Subcutaneous adipose tissue (tissue), 4 donors: ENCODE measurements around the gene SERINC3. TPM values are rescaled to one million over a fixed set of nuclear protein-coding genes. Genes with fewer than 3 reads are reported as not detected.

Source experiments
- total RNA-seq, 4 donors: library from RNA; depleted of rRNA; stranded (reverse); fragments of >200 nt; gene quantifications; one replicate each; pipeline ENCODE4 v1.1.0, GENCODE V29; 2016
- TF ChIP-seq, protein P1 (sequence below): fragments of 450-650 bp; IDR thresholded peaks from one replicate; pipeline ENCODE4 v1.5.1; 2016; ENCODE audit warnings: low read depth, mild to moderate bottlenecking, control low read depth, antibody characterized with exemption, moderate library complexity

The SERINC3 gene
- 100 to 1,000 TPM; 137 to 178 (median 148) TPM for total RNA-seq

DNA sequence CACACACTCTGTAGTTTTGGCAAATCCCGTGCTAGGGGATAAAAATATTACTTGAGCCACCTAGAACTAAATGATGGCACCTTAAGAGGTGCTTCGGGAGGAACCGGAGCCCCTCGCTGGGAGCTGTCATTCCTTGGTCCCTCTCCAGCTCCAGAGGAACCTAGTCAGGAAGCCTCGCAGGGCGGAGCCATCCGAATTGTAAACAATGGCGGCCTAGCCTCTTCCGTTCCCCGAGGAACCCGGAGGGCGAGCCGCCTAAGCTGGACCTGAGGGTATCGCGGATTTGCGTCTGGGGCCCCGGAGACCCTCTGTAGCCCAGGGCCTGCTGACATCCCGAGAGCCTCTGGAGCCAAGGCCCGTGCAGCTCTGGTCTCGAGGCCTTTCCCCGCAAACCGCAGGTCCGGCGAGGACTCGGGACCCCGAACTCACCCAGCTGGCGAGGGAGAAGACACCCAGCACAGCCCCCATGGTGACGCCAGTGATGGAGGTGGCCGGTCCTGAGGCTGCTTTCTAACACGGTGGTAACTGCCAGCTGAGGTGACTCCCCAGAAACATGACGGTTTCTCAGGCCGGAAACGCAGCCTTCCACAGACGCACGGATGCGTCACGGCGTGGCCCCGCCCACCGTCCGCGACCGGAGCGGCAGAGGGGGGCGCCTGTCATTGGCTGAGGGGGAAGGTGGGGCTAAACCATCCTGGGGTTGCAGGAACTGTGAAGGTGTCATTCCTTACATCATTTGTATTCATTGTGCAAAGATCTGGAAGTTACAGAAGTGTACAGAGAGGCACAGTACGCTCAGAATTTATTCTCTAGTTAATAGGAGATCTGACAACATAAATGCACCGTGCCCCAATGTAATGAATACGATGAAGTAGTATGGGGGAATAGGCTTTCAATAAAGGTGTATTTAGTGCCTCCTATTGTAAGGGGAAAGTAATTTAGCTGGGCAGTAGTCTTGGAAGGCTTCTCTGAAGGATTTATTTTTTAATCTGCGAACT lies at the start of gene SERINC3:
SERINC3 (minus strand) TSS at position 587 of the 998 bp plus-strand sequence; CDS start at position 468, 119 bp downstream.
- TF ChIP-seq, protein P1, sequence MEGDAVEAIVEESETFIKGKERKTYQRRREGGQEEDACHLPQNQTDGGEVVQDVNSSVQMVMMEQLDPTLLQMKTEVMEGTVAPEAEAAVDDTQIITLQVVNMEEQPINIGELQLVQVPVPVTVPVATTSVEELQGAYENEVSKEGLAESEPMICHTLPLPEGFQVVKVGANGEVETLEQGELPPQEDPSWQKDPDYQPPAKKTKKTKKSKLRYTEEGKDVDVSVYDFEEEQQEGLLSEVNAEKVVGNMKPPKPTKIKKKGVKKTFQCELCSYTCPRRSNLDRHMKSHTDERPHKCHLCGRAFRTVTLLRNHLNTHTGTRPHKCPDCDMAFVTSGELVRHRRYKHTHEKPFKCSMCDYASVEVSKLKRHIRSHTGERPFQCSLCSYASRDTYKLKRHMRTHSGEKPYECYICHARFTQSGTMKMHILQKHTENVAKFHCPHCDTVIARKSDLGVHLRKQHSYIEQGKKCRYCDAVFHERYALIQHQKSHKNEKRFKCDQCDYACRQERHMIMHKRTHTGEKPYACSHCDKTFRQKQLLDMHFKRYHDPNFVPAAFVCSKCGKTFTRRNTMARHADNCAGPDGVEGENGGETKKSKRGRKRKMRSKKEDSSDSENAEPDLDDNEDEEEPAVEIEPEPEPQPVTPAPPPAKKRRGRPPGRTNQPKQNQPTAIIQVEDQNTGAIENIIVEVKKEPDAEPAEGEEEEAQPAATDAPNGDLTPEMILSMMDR = no peak

DNA sequence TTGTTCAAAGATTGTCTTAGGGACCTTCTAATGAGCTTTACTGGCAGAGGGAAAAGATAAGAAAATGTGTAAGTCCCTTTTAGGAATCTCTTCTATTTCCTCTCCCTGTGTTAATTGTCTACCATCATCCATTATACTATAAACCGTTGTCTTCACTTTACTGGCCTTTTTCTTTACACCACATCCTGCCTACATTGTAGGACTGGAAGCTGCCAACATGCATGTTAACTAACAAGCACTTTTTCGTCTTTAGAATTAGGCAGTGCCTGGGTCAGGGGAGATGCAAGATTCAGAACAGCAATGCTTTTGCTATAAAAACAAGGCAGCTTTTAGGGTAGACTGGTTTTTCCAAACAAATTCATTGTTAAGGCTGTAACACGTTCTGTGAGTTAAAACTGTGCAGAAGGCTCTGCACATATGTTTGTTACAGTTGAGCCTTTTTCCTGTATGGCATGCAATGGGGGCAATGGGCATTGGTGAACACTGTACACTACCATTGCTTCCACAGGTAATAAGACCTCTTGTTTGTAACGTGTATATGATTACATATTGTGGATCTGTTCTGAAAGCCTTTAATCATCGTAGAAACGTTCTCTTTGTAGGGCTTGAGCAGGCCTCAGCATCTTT lies 49.6 kb upstream of the SERINC3 start:
- TF ChIP-seq, protein P1 = no peak

DNA sequence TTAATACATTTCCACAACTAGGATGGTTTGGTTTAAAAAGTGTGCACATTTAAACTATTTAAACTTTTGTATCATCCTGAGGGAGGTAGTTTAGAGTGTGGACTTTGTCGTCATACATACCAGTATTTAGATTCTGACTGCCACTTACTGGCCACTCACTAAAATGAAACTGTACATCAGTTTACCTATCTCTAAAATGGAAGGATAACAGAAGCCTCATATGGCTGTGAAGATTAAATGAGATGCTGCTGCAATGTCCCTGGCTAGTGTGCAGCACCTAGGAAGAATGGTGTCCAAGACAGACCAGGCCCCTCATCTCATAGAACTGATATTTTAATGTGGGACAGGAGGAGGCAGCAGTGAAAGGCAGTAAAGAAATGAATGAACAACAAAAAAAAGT lies 48.5 kb upstream of the SERINC3 start:
- TF ChIP-seq, protein P1 = no peak

DNA sequence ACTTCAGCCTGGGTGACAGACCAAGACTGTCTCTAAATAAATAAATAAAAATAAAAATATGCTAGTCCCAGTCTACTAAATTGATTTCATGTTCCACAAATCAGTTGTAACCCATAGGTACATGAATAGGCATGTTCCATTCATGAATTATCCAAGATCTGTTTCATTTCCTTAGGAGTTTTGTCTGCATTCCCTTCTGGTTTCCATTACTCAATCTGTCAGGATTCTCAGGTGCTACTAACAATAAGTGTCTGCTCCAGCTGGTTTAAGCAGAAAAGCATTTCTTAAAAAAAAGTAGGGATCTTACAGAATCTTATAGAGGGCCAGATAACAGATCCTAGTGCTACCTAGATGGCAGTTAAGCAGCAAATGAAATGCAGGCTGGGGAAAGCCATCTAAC lies 44.9 kb upstream of the SERINC3 start:
- TF ChIP-seq, protein P1 = no peak

DNA sequence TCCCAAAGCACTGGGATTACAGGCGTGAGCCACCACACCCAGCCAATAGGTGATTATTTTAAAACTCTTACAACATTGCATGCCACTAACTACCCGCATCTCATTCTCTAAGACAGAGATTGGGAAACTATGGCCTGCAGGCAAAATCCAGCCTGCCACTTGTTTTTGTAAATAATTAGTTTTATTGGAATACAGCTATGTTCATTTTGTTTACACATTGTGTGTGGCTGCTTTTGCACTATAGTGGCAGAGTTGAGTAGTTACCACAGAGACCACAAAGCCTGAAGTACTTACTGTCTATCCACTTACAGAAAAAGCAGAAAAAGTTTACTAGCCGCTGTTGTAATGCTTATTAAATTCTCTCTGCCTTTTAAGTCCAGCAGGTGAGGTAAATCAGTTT lies 44.1 kb upstream of the SERINC3 start:
- TF ChIP-seq, protein P1 = no peak

DNA sequence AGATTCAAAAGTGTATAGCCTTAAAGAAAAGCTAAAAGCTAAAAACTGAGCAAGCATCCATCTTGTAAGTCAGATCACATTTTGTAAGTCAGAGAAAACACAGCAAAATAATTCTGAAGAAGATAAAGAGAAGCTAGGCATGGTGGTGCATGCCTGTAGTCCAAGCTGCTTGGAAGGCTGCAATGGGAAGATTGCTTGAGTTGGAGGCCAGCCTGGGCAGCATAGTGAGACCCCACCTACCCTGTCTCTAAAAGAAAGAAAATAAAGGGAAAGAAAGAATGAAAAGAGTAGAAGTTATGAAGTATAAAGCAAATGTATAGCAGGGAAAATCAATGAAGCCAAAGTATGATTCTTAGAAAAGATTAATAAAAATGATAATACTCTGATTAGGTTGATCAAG lies 40.0 kb upstream of the SERINC3 start:
- TF ChIP-seq, protein P1 = no peak

DNA sequence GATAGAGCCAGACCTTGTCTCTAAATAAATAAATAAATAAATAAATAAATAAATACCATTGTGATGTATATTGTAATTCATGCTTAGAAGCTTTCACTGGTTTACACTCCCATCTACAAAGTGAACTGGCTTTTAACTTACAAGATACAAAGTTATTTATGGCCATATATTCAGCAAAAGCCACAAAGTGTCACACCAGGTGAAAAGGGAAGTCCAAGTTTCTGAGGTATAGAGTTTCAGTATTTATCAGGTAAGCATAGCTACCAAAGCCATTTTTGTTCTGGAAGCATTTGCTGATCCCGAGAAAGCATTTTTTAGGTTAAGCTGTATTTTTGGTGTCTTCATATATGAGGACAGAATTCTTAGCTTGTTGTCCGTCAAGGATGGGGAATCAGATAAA lies 38.4 kb upstream of the SERINC3 start:
- TF ChIP-seq, protein P1 = no peak
